GM12873 (cell line): ENCODE data around the gene B3GAT2.

Experiments used
- TF ChIP-seq, protein P1 (sequence below): IDR thresholded peaks from 2 replicates; pipeline ENCODE4 v1.5.1; 2012; ENCODE audit warnings: low read depth, mild to moderate bottlenecking, moderate library complexity, low read length, control low read depth; ENCODE audit not compliant: insufficient read depth; ENCODE audit errors: missing control alignments

Gene B3GAT2

DNA sequence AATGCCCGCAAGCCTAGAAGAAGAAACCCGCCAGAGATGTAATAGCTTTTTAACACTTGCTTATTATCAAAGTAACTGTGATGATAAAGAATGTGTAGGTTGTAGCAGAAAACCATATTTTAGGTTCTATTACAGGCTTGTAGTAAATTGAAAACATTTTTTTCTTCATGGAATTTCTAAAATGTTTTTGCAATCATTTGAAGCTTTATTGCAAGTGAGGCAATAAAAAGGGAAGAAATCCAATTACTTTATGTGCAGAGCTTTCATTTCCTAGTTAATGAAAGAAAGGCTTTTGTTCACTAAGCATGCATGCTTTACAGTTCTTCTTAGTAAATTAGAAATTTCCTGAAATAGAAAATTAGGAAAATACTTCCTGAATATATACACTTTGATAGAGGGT lies 135.1 kb downstream of the B3GAT2 start:
- TF ChIP-seq, protein P1, sequence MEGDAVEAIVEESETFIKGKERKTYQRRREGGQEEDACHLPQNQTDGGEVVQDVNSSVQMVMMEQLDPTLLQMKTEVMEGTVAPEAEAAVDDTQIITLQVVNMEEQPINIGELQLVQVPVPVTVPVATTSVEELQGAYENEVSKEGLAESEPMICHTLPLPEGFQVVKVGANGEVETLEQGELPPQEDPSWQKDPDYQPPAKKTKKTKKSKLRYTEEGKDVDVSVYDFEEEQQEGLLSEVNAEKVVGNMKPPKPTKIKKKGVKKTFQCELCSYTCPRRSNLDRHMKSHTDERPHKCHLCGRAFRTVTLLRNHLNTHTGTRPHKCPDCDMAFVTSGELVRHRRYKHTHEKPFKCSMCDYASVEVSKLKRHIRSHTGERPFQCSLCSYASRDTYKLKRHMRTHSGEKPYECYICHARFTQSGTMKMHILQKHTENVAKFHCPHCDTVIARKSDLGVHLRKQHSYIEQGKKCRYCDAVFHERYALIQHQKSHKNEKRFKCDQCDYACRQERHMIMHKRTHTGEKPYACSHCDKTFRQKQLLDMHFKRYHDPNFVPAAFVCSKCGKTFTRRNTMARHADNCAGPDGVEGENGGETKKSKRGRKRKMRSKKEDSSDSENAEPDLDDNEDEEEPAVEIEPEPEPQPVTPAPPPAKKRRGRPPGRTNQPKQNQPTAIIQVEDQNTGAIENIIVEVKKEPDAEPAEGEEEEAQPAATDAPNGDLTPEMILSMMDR: no peak

DNA sequence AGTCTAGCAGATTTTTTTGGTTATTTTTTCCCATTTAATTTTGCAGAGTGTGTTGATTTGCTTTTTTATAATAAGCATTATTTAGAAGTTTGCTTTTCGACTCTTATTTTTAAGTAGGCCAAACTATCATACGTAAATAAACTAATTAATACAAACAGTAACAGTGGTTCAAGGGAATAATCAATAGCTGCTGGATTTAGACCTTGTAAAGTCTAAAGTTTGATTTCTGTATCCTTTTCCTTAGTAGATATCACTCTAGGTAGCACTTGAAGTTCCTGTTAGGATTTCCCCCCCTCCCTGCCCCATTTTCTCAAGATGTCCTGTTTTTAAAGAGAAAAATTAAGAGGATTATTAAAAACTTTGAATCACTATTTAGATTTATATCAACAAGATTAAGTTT lies 136.1 kb downstream of the B3GAT2 start:
- TF ChIP-seq, protein P1: no peak

DNA sequence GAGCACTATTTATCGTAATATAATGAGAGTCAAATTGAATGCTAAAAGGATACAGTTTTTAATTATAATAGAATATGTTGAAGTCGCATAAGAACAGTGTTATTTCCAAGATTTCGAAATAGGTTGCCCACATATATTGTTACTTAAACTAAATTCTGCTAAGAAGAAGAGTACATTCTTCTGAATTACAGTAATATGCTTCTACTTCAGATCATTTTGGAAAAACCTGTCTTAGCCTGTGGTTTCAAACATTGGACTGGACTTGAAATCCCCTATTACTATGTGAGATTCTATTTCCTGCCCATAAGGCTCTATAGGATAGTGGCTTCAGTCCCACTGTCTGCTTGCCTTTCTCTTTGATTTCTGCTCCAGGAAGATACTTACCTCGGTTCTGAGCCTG lies 137.2 kb downstream of the B3GAT2 start:
- TF ChIP-seq, protein P1: no peak

DNA sequence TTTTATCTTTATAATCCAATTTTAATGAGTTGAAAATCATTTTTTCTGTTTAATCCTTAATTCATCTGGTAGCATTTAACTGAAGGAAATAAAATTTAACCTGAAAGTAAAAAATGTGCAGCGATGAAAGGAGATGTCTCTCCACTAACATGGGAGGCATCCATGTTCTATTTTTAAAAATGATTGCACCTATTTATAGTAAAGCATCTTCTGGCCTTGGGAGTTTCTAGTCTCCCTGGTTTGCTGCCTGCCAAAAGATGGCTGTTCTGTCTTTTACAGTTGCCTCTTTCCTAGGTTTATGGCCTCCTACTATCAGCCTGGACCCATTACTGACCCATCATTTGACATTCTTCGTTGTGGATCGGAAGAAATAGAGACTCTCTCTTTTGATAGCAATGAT lies 143.0 kb downstream of the B3GAT2 start:
- TF ChIP-seq, protein P1: no peak

DNA sequence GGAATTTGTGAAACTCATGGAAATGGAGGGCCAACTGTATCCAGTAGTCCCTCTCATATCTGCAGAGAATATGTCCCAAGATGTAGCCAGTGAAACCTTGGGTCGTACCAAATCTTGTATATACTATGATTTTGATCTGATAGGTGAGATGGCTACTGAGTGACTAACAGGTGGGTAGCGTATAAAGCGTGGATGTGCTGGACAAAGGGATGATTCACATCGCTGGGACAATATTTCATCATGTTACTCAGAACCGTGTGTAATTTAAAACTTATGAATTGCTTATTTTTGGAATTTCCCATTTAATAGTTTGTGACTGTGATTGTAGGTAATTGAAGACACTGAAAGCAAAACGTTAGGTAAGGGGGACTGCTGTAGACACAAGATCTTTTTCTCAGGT lies 145.1 kb downstream of the B3GAT2 start:
- TF ChIP-seq, protein P1: no peak
